Measurements from ENCODE around the gene LRP1-AS. TPM values are rescaled to one million over a fixed set of nuclear protein-coding genes. Genes with fewer than 3 reads are reported as not detected.

The LRP1-AS gene
- polyA plus RNA-seq, 1 donor (not counting 4 experiments of a cell fraction or from before 2014, with no cell fraction given): not detected

DNA sequence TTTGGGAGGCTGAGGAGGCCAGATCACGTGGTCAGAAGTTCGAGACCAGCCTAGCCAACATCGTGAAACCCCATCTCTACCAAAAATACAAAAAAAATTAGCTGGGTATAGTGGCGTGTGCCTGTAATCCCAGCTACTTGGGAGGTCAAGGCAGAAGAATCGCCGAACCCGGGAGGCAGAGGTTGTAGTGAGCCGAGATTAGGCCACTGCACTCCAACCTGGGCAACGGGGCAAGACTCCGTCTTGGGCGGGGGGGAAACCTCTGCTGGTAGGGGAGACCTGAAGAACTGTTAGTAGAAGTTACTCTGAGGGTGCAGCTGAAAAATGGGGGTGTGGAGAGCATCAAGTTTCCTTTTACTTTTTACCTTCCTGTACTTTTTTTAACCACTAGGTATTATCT lies 21.4 kb downstream of the LRP1-AS start:
- no peak overlapping the region for H3K9ac ChIP-seq (ENCODE audit: control insufficient read depth, extremely low read depth, insufficient read depth, low read length)
- H3K9me3 ChIP-seq (ENCODE audit: control insufficient read depth, low read depth, low read length): no peaks in the 10 kb centered on the region
- H3K27me3 ChIP-seq (ENCODE audit: control insufficient read depth, extremely low read depth, insufficient read depth, low read length): no peaks in the 10 kb centered on the region
- no peaks in the 10 kb centered on the region for H3K36me3 ChIP-seq (ENCODE audit: control insufficient read depth in 2 of 2, extremely low read depth in 1 of 2, insufficient read depth in 2 of 2, low read length in 2 of 2)
- TF ChIP-seq CTCF (optimal IDR thresholded peaks at IDR 0.05 in 1 of 3, IDR thresholded peaks at IDR 0.05 in 1 of 3, conservative IDR thresholded peaks at IDR 0.05 in 1 of 3; ENCODE audit: extremely low read depth in 1 of 3, insufficient read depth in 2 of 3, low read length in 3 of 3): no peak
- TF ChIP-seq EZH2 (IDR thresholded peaks at IDR 0.05; ENCODE audit: low read length): no peak
- no peak overlapping the region for H3K4me3 ChIP-seq (ENCODE audit: control insufficient read depth in 2 of 3, extremely low read depth in 1 of 3, insufficient read depth in 2 of 3, low read depth in 1 of 3, low read length in 3 of 3)
- no peak overlapping the region for H3K4me2 ChIP-seq (ENCODE audit: control insufficient read depth, extremely low read depth, insufficient read depth, low read depth, low read length)
- no peak overlapping the region for H2AFZ ChIP-seq (ENCODE audit: control insufficient read depth, low read length)
- peaks cover 16% of the 10 kb centered on the region for H3K4me1 ChIP-seq (ENCODE audit: control insufficient read depth, extremely low read depth, insufficient read depth, low read length)
- no peaks in the 10 kb centered on the region for H4K20me1 ChIP-seq (ENCODE audit: control insufficient read depth, extremely low read depth, insufficient read depth, low read length)
- no peak for DNase-seq (ENCODE audit: low read depth, low spot score)
- FAIRE-seq: no peak
- H3K9me1 ChIP-seq (ENCODE audit: control insufficient read depth, extremely low read depth, insufficient read depth, low read length): no peaks in the 10 kb centered on the region
- dilution Hi-C loops (cut with MboI; ENCODE audit: extremely low pct_ligation_motif_present, low sequenced_read_pairs): no loop called here
- no peak overlapping the region for H3K27ac ChIP-seq (ENCODE audit: control insufficient read depth, insufficient read depth, low read length)
- no peaks in the 10 kb centered on the region for H3K79me2 ChIP-seq (ENCODE audit: control insufficient read depth, insufficient read depth, low read length)

GRCh38 chr12:57124261-57124877 lies 23.1 kb downstream of the LRP1-AS start:
- Histone ChIP-seq H3K4me2 (ENCODE audit: control insufficient read depth, extremely low read depth, insufficient read depth, low read depth, low read length) (no peak overlapping the region), H4K20me1 (ENCODE audit: control insufficient read depth, extremely low read depth, insufficient read depth, low read length) (no peaks in the 10 kb centered on the region), H3K79me2 (ENCODE audit: control insufficient read depth, insufficient read depth, low read length) (no peaks in the 10 kb centered on the region), H3K9ac (ENCODE audit: control insufficient read depth, extremely low read depth, insufficient read depth, low read length) (no peak overlapping the region), H3K36me3 (ENCODE audit: control insufficient read depth in 2 of 2, extremely low read depth in 1 of 2, insufficient read depth in 2 of 2, low read length in 2 of 2) (no peaks in the 10 kb centered on the region), H3K27me3 (ENCODE audit: control insufficient read depth, extremely low read depth, insufficient read depth, low read length) (no peaks in the 10 kb centered on the region), H3K27ac (ENCODE audit: control insufficient read depth, insufficient read depth, low read length) (no peak overlapping the region), H3K4me1 (ENCODE audit: control insufficient read depth, extremely low read depth, insufficient read depth, low read length) (peaks cover 16% of the 10 kb centered on the region), H2AFZ (ENCODE audit: control insufficient read depth, low read length) (no peak overlapping the region), H3K9me3 (ENCODE audit: control insufficient read depth, low read depth, low read length) (no peaks in the 10 kb centered on the region), H3K4me3 (ENCODE audit: control insufficient read depth in 2 of 3, extremely low read depth in 1 of 3, insufficient read depth in 2 of 3, low read depth in 1 of 3, low read length in 3 of 3) (no peak overlapping the region), H3K9me1 (ENCODE audit: control insufficient read depth, extremely low read depth, insufficient read depth, low read length) (no peaks in the 10 kb centered on the region)
- TF ChIP-seq EZH2 (IDR thresholded peaks at IDR 0.05; ENCODE audit: low read length) (no peak), CTCF (optimal IDR thresholded peaks at IDR 0.05 in 1 of 3, IDR thresholded peaks at IDR 0.05 in 1 of 3, conservative IDR thresholded peaks at IDR 0.05 in 1 of 3; ENCODE audit: extremely low read depth in 1 of 3, insufficient read depth in 2 of 3, low read length in 3 of 3) (peak; percentile 90 to 98 (median 98))
- DNase-seq (ENCODE audit: low read depth, low spot score) (no peak), FAIRE-seq (no peak)
- dilution Hi-C loops (cut with MboI; ENCODE audit: extremely low pct_ligation_motif_present, low sequenced_read_pairs): no loop called here

Measured in keratinocyte (primary cell).